NT2/D1 (cell line): ENCODE data around the gene HOXB9.

Source experiments
- DNase-seq: peaks from one replicate; pipeline ENCODE4 v3.0.0-alpha.2; 2011; ENCODE audit warnings: low read depth, low spot score
- H3K27me3 ChIP-seq: 2 replicates; pipeline ENCODE4 v1.6.0; 2011; ENCODE audit warnings: mild to moderate bottlenecking; ENCODE audit not compliant: insufficient read length, insufficient read depth
- H3K36me3 ChIP-seq: 2 replicates; pipeline ENCODE4 v1.6.1; 2011; ENCODE audit warnings: mild to moderate bottlenecking, low read length, mixed read lengths; ENCODE audit not compliant: insufficient read depth, insufficient read length
- H3K4me1 ChIP-seq: 2 replicates; pipeline ENCODE4 v1.5.1; 2011; ENCODE audit not compliant: insufficient read depth, insufficient read length
- H3K4me3 ChIP-seq: 2 replicates; pipeline ENCODE4 v1.5.1; 2011; ENCODE audit warnings: low read depth; ENCODE audit not compliant: insufficient read length
- H3K9ac ChIP-seq: 2 replicates; pipeline ENCODE4 v1.6.0; 2011; ENCODE audit warnings: low read depth; ENCODE audit not compliant: insufficient read length
- H3K9me3 ChIP-seq: 2 replicates; pipeline ENCODE4 v1.5.1; 2011; ENCODE audit warnings: mild to moderate bottlenecking, low read length; ENCODE audit not compliant: insufficient read depth
- SUZ12 ChIP-seq: IDR thresholded peaks from 2 replicates; pipeline ENCODE4 v1.6.1; 2011; ENCODE audit not compliant: insufficient read length, insufficient read depth; ENCODE audit errors: extremely low read depth
- YY1 ChIP-seq: IDR thresholded peaks from 2 replicates; pipeline ENCODE4 v1.6.1; 2011; ENCODE audit not compliant: insufficient read length, insufficient read depth
- ZNF274 ChIP-seq: IDR thresholded peaks from 2 replicates; pipeline ENCODE4 v1.6.1; 2011; ENCODE audit warnings: mild to moderate bottlenecking, low read depth, low read length

Gene HOXB9

GRCh38 chr17:48604770-48605329, 21.3 kb downstream of the HOXB9 start, which contains the start of gene HOXB6:
Gene HOXB6, minus strand, starts transcription at chr17:48604986. Its CDS starts 6,836 bp downstream, at chr17:48598150.
- no peaks in the 10 kb centered on the region for H3K36me3 ChIP-seq
- TF ChIP-seq YY1 (no peak), SUZ12 (peak; percentile 35), ZNF274 (no peak)
- H3K27me3 ChIP-seq, result peaks cover 99% of the 10 kb centered on the region
- H3K9me3 ChIP-seq, result no peaks in the 10 kb centered on the region
- H3K4me3 ChIP-seq, result no peak within 1 kb of the TSS
- no peak for DNase-seq
- H3K4me1 ChIP-seq, result peaks cover 6% of the 10 kb centered on the region
- no peak within 1 kb of the TSS for H3K9ac ChIP-seq

- Histone ChIP-seq H3K27me3 (peaks cover 99% of the 10 kb centered on the region), H3K9ac (no peak overlapping the region)
Observed at GRCh38 chr17:48603959-48604769, 22.0 kb downstream of the HOXB9 start.

GRCh38 chr17:48601539-48602425, 24.4 kb downstream of the HOXB9 start:
- H3K36me3 ChIP-seq, result no peaks in the 10 kb centered on the region
- H3K4me1 ChIP-seq, result peaks cover 9% of the 10 kb centered on the region
- peaks cover 100% of the 10 kb centered on the region for H3K27me3 ChIP-seq
- DNase-seq, result no peak
- TF ChIP-seq YY1 (no peak), ZNF274 (no peak), SUZ12 (peak; percentile 78)
- H3K9ac ChIP-seq, result peak overlapping the region; percentile 6
- H3K4me3 ChIP-seq, result no peak overlapping the region
- no peaks in the 10 kb centered on the region for H3K9me3 ChIP-seq

More at GRCh38 chr17:48603959-48604769, 22.0 kb downstream of the HOXB9 start:
- Histone ChIP-seq H3K9me3 (no peaks in the 10 kb centered on the region), H3K4me1 (peaks cover 6% of the 10 kb centered on the region), H3K4me3 (no peak overlapping the region), H3K36me3 (no peaks in the 10 kb centered on the region)
- TF ChIP-seq SUZ12 (no peak), ZNF274 (no peak), YY1 (no peak)
- no peak for DNase-seq

GRCh38 chr17:48601207-48601538, 25.0 kb downstream of the HOXB9 start:
- no peak overlapping the region for H3K4me3 ChIP-seq
- DNase-seq, result no peak
- H3K27me3 ChIP-seq, result peaks cover 100% of the 10 kb centered on the region
- H3K4me1 ChIP-seq, result peaks cover 9% of the 10 kb centered on the region
- H3K9me3 ChIP-seq, result no peaks in the 10 kb centered on the region
- TF ChIP-seq ZNF274, result no peak
- TF ChIP-seq YY1, result no peak
- TF ChIP-seq SUZ12, result no peak
- no peak overlapping the region for H3K9ac ChIP-seq
- no peaks in the 10 kb centered on the region for H3K36me3 ChIP-seq

GRCh38 chr17:48600244-48601098, 25.7 kb downstream of the HOXB9 start:
- no peaks in the 10 kb centered on the region for H3K36me3 ChIP-seq
- no peaks in the 10 kb centered on the region for H3K9me3 ChIP-seq
- no peak overlapping the region for H3K9ac ChIP-seq
- no peak for DNase-seq
- no peak overlapping the region for H3K4me3 ChIP-seq
- H3K27me3 ChIP-seq, result peaks cover 100% of the 10 kb centered on the region
- H3K4me1 ChIP-seq, result peaks cover 9% of the 10 kb centered on the region
- no peak for TF ChIP-seq ZNF274
- TF ChIP-seq YY1, result no peak
- TF ChIP-seq SUZ12, result peak; percentile 90

GRCh38 chr17:48599354-48599753, 26.8 kb downstream of the HOXB9 start:
- H3K36me3 ChIP-seq, result no peaks in the 10 kb centered on the region
- no peak for TF ChIP-seq YY1
- no peak for TF ChIP-seq ZNF274
- TF ChIP-seq SUZ12, result no peak
- DNase-seq, result no peak
- H3K4me1 ChIP-seq, result peaks cover 15% of the 10 kb centered on the region
- H3K9me3 ChIP-seq, result no peaks in the 10 kb centered on the region
- no peak overlapping the region for H3K4me3 ChIP-seq
- H3K9ac ChIP-seq, result no peak overlapping the region
- peaks cover 100% of the 10 kb centered on the region for H3K27me3 ChIP-seq
